Ishikawa (cell line): ENCODE results near the gene COPS7A.

Experiments
- CEBPB ChIP-seq: IDR thresholded peaks from 2 replicates; pipeline ENCODE4 v1.6.1; 2012
- CREB1 ChIP-seq: IDR thresholded peaks from 2 replicates; pipeline ENCODE4 v1.6.1; 2012; ENCODE audit warnings: low read depth
- EGR1 ChIP-seq: IDR thresholded peaks from 2 replicates; pipeline ENCODE4 v1.6.1; 2012
- EP300 ChIP-seq: IDR thresholded peaks from 2 replicates; pipeline ENCODE4 v1.6.1; 2012; ENCODE audit warnings: borderline replicate concordance
- FOXM1 ChIP-seq: IDR thresholded peaks from 2 replicates; pipeline ENCODE4 v1.6.1; 2012; ENCODE audit warnings: low read depth, borderline replicate concordance
- NFIC ChIP-seq: IDR thresholded peaks from 2 replicates; pipeline ENCODE4 v1.6.1; 2012
- RAD21 ChIP-seq: IDR thresholded peaks from 2 replicates; pipeline ENCODE4 v1.6.1; 2012; ENCODE audit warnings: low read depth
- TAF1 ChIP-seq: IDR thresholded peaks from 2 replicates; pipeline ENCODE4 v1.6.1; 2012; ENCODE audit warnings: low read depth, mild to moderate bottlenecking
- TCF12 ChIP-seq: IDR thresholded peaks from 2 replicates; pipeline ENCODE4 v1.6.1; 2012; ENCODE audit warnings: low read depth
- TEAD4 ChIP-seq: IDR thresholded peaks from 2 replicates; pipeline ENCODE4 v1.6.1; 2012
- YY1 ChIP-seq: IDR thresholded peaks from 2 replicates; pipeline ENCODE4 v1.6.1; 2012; ENCODE audit warnings: low read depth
- ZBTB7A ChIP-seq: IDR thresholded peaks from 2 replicates; pipeline ENCODE4 v1.6.1; 2012; ENCODE audit warnings: low read depth
- TF ChIP-seq, protein P1 (sequence below): IDR thresholded peaks from 2 replicates; pipeline ENCODE4 v1.6.1; 2012
- TF ChIP-seq, protein P2 (sequence below): IDR thresholded peaks from 2 replicates; pipeline ENCODE4 v1.6.1; 2012; ENCODE audit warnings: low read depth, mild to moderate bottlenecking
- TF ChIP-seq, protein P3 (sequence below): IDR thresholded peaks from 2 replicates; pipeline ENCODE4 v1.6.1; 2012

Gene COPS7A

DNA sequence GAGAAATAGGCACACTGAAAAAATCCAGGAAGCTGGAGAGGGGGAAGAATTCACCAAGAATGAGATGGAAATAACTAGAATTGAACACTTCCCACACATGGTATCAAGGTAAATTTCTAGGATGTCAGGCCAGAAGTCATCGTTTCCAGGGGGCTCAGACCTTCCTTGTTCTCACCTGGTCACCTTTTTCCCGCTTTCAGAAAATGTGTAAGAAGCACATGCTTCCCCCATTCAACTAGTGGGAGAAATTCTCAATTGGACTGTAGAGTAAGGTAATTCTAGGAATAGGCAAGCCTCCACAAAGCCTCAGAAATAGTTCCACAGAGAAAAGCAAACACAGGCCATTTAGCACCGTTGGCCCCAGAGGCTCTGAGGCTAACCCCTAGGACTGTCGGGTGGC, 39.5 kb downstream of the COPS7A start:
- TF ChIP-seq CEBPB, result no peak
- TF ChIP-seq, protein P1, sequence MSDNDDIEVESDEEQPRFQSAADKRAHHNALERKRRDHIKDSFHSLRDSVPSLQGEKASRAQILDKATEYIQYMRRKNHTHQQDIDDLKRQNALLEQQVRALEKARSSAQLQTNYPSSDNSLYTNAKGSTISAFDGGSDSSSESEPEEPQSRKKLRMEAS, result peak; percentile 71

DNA sequence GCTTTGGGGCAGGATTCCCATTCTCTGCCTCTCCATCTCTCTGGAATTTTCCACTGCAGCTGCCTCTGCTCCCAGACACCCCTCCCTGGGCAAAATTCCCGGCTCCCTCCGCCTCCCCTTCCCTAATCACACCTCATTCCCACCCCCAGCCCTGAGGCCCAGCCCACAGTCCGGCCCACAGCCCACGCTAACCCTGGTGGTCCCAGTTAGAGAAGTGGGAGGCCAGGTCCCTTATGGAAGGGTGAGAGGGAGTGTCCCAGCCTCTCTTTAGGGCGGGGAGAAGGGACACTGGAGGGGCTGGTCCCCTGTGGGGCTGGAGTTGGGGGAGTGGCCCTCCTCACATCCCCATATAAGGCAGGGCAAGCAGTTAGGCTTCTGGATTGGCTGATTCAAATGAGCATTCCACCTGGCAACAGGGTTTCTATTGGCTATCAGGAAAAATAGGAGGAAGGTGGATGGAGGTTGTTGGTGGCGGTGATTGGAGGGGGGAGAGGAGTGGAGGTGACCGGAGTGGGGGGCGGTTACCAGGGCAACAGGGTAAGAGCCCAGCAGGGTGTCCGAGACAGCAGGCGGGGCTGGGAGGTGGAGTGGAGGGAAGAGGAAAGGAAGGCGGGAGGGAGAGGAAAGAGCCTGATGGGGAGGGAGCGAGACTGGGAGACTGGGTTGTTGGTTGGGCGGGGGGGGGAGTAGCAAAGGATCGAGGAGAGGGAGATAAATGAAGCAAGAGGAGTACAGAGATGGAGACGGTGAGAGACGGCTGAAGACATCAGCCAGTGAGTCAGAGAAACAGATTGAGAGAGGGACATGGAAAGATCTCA, 40.4 kb downstream of the COPS7A start:
- TF ChIP-seq ZBTB7A (no peak; the same call in 1 of the 2 replicates), RAD21 (no peak), TEAD4 (0 out of 2 replicates have a peak, but pooled peaks have one; percentile 12), EP300 (peak; percentile 88), CEBPB (no peak), CREB1 (no peak), YY1 (0 out of 2 replicates have a peak, but pooled peaks have one; percentile 39), FOXM1 (peak; percentile 99), EGR1 (peak; percentile 67; the same call in 1 of the 2 replicates), NFIC (no peak), TAF1 (no peak), TCF12 (peak; percentile 40; the same call in 1 of the 2 replicates)
- TF ChIP-seq, protein P1, result peak; percentile 25; the same call in 1 of the 2 replicates
- TF ChIP-seq, protein P2, sequence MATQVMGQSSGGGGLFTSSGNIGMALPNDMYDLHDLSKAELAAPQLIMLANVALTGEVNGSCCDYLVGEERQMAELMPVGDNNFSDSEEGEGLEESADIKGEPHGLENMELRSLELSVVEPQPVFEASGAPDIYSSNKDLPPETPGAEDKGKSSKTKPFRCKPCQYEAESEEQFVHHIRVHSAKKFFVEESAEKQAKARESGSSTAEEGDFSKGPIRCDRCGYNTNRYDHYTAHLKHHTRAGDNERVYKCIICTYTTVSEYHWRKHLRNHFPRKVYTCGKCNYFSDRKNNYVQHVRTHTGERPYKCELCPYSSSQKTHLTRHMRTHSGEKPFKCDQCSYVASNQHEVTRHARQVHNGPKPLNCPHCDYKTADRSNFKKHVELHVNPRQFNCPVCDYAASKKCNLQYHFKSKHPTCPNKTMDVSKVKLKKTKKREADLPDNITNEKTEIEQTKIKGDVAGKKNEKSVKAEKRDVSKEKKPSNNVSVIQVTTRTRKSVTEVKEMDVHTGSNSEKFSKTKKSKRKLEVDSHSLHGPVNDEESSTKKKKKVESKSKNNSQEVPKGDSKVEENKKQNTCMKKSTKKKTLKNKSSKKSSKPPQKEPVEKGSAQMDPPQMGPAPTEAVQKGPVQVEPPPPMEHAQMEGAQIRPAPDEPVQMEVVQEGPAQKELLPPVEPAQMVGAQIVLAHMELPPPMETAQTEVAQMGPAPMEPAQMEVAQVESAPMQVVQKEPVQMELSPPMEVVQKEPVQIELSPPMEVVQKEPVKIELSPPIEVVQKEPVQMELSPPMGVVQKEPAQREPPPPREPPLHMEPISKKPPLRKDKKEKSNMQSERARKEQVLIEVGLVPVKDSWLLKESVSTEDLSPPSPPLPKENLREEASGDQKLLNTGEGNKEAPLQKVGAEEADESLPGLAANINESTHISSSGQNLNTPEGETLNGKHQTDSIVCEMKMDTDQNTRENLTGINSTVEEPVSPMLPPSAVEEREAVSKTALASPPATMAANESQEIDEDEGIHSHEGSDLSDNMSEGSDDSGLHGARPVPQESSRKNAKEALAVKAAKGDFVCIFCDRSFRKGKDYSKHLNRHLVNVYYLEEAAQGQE, result no peak
- TF ChIP-seq, protein P3, sequence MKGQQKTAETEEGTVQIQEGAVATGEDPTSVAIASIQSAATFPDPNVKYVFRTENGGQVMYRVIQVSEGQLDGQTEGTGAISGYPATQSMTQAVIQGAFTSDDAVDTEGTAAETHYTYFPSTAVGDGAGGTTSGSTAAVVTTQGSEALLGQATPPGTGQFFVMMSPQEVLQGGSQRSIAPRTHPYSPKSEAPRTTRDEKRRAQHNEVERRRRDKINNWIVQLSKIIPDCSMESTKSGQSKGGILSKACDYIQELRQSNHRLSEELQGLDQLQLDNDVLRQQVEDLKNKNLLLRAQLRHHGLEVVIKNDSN, result 0 out of 2 replicates have a peak, but pooled peaks have one; percentile 15

DNA sequence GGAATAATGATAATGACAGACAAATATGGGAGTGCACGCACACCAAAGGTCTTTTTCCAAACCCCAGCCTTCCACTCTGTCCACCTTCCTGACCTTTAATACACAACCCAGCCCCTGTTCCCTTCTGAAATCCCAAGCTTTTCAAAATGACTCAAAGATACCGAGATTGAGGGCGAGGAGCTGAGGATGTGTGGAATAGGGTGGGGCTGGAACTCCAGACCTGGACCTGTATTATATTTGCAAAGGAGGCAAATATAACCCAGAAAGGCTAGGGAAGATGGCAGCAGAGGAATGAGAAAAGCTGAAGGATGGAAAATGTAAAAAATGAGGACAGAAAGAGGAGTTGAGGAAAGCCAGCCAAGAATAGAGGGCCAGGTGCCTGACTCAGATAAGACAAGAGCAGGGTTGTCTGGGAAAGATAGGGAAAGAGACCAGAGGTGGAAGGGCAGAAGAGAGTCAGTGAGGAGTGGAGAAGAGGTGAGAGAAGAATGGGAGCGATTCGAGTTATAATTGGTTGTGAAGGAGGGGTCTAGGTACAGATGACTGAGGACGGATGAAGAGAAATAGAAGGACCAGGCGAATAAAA, 41.3 kb downstream of the COPS7A start:
- TF ChIP-seq, protein P1, result peak; percentile 13; the same call in 1 of the 2 replicates
- TF ChIP-seq CEBPB (no peak), TCF12 (no peak), FOXM1 (no peak), CREB1 (no peak)

DNA sequence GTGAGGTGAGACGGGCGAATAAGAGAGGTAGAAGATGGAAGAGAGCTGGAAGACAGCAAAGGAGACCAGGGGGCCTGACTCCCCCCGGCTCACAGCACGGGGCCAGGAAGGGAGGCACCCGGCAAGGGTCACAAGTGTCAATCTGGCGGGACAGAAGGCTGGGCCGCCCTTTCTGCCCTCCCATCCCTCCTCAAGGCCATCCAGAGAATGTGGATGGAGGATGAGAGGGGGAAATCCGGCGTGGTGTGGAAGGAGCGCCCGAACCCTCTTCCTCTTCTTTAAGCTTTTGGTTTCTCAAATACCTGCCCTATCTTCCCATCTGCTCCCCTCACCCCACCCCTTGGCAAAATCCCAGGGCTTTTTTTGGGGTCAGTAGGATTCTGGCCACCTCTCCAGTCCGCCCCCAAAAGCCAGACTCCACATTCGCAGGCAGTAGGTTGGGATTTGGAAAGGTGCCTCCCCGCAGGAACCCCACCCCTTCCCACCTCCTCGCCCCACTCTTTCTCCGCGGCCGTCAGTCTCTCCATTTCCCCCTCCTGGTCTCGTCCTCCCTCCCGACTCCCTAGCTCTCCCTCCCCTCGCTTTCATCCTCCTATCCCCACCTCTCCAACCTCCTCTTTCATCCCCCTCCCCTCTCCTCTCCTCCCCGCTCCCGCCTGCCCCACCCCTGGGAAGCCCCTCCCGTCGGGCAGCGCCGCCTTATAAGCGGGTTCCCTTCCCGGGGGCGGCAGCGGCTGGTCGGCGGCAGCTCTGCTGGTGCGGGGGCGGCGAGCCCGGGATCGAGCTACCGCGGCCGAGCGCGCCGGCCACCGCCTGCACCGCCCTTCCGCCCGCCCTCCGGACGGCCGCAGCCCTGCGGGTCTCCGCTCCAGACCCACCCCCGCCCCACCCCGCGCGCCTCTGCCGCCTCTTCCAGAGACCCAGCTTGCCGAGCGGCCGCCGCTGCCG, 42.1 kb downstream of the COPS7A start, which contains the start of gene PTMS:
Gene PTMS (plus strand): TSS at position 730 of the 948 bp plus-strand sequence. CDS start 343 bp downstream, outside the sequence.
- TF ChIP-seq TEAD4, result peak; percentile 33; the same call in 1 of the 2 replicates
- no peak for TF ChIP-seq CREB1
- TF ChIP-seq, protein P2, result no peak
- TF ChIP-seq YY1, result 0 out of 2 replicates have a peak, but pooled peaks have one; percentile 31
- peak; percentile 99 for TF ChIP-seq EGR1
- TF ChIP-seq NFIC, result peak; percentile 69; the same call in 1 of the 2 replicates
- no peak for TF ChIP-seq CEBPB
- no peak; the same call in none of the 2 replicates for TF ChIP-seq TAF1
- TF ChIP-seq, protein P3, result no peak
- TF ChIP-seq, protein P1, result no peak
- TF ChIP-seq FOXM1, result peak; percentile 40; the same call in 1 of the 2 replicates
- TF ChIP-seq ZBTB7A, result peak; percentile 42; the same call in 1 of the 2 replicates
- TF ChIP-seq RAD21, result no peak
- TF ChIP-seq TCF12, result peak; percentile 58
- peak; percentile 5; the same call in 1 of the 2 replicates for TF ChIP-seq EP300
